ENCODE measurements around the gene VWA3B. TPM values are rescaled to one million over a fixed set of nuclear protein-coding genes. Genes with fewer than 3 reads are reported as not detected.
A peak's percentile ranks its signal among the peaks of the same experiment; 100 is the strongest.

Gene VWA3B
- total RNA-seq, 1 experiment from 2014 or later = not detected

GRCh38 chr2:98165516-98166071 is 78.6 kb downstream of the VWA3B start:
- no peaks in the 10 kb centered on the region for H3K36me3 Mint-ChIP-seq (ENCODE audit: insufficient read depth in 1 of 3, low read depth in 3 of 3)
- Histone ChIP-seq H3K56ac (ENCODE audit: insufficient read length, low read depth, low read length) (no peak overlapping the region), H3K23ac (ENCODE audit: insufficient read length, low read depth, low read length) (no peak overlapping the region), H3K23me2 (ENCODE audit: insufficient read length, low read depth, low read length, poor library complexity, severe bottlenecking) (no peaks in the 10 kb centered on the region), H3K79me1 (ENCODE audit: insufficient read depth, low read depth, low read length, poor library complexity, severe bottlenecking) (no peaks in the 10 kb centered on the region), H3T11ph (ENCODE audit: low read length) (no peak overlapping the region), H2BK12ac (ENCODE audit: insufficient read length, low read depth, low read length) (no peak overlapping the region), H2AK5ac (ENCODE audit: insufficient read length, low read length) (no peak overlapping the region), H3K18ac (ENCODE audit: insufficient read length, low read depth, low read length) (no peak overlapping the region), H3K4ac (ENCODE audit: low read depth, low read length) (no peak overlapping the region), H3K9ac (ENCODE audit: extremely low read depth, insufficient read length, low read length) (no peak overlapping the region), H3K27me3 (ENCODE audit: insufficient read depth, low read length) (no peaks in the 10 kb centered on the region), H2BK120ac (ENCODE audit: low read depth, low read length, poor library complexity, severe bottlenecking) (no peak overlapping the region), H2AFZ (ENCODE audit: low read length) (no peak overlapping the region), H2BK5ac (ENCODE audit: insufficient read length, low read length) (no peak overlapping the region), H3K27ac (ENCODE audit: insufficient read length, low read depth, low read length) (no peak overlapping the region), H4K91ac (ENCODE audit: insufficient read length, low read depth, low read length) (no peak overlapping the region), H3K14ac (ENCODE audit: insufficient read depth, low read length) (no peak overlapping the region), H4K5ac (ENCODE audit: insufficient read length, low read depth, low read length) (no peak overlapping the region), H4K8ac (replicated peaks; ENCODE audit: insufficient read length, low read depth, low read length) (no peak overlapping the region), H2BK15ac (ENCODE audit: low read depth, low read length) (no peak overlapping the region), H3K4me2 (ENCODE audit: insufficient read depth, insufficient read length, low read length) (no peak overlapping the region), H3K4me1 (ENCODE audit: insufficient read depth, low read length) (no peaks in the 10 kb centered on the region), H2BK20ac (ENCODE audit: low read depth, low read length, poor library complexity, severe bottlenecking) (no peak overlapping the region), H3K79me2 (ENCODE audit: insufficient read depth, low read length) (no peaks in the 10 kb centered on the region), H4K20me1 (ENCODE audit: control insufficient read depth, insufficient read depth, insufficient read length) (no peaks in the 10 kb centered on the region), H3K9me3 (ENCODE audit: control insufficient read depth, low read depth, low read length) (no peaks in the 10 kb centered on the region)
- DNase-seq = peak; percentile 10
- H3K4me1 Mint-ChIP-seq = 0 out of 4 replicates have a peak, but pooled peaks cover 0 to 3% of the 10 kb centered on the region in 2 experiments
- no peaks in the 10 kb centered on the region for H3K9me3 Mint-ChIP-seq
- TF ChIP-seq, protein P1, sequence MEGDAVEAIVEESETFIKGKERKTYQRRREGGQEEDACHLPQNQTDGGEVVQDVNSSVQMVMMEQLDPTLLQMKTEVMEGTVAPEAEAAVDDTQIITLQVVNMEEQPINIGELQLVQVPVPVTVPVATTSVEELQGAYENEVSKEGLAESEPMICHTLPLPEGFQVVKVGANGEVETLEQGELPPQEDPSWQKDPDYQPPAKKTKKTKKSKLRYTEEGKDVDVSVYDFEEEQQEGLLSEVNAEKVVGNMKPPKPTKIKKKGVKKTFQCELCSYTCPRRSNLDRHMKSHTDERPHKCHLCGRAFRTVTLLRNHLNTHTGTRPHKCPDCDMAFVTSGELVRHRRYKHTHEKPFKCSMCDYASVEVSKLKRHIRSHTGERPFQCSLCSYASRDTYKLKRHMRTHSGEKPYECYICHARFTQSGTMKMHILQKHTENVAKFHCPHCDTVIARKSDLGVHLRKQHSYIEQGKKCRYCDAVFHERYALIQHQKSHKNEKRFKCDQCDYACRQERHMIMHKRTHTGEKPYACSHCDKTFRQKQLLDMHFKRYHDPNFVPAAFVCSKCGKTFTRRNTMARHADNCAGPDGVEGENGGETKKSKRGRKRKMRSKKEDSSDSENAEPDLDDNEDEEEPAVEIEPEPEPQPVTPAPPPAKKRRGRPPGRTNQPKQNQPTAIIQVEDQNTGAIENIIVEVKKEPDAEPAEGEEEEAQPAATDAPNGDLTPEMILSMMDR (conservative IDR thresholded peaks at IDR 0.05) = no peak
- no peak overlapping the region for H3K4me3 Mint-ChIP-seq
- no peak overlapping the region; a peak in 1 of 7 replicates for H3K27ac Mint-ChIP-seq
- peaks cover 2% of the 10 kb centered on the region for H3K27me3 Mint-ChIP-seq (ENCODE audit: low read depth)
- WGBS (ENCODE audit: extremely low coverage, insufficient read length, low lambda C conversion rate) = no CpG with 5 or more reads among the region's 5 CpGs
